Measurements from ENCODE around the gene RAB30.

- TF ChIP-seq CTCF (IDR thresholded peaks at IDR 0.05; ENCODE audit: extremely low read depth in 1 of 2, insufficient read depth in 1 of 2, low read depth in 1 of 2, low read length in 2 of 2) (no peak), JUN (IDR thresholded peaks at IDR 0.05; ENCODE audit: borderline replicate concordance, insufficient read depth, insufficient read length, low read depth) (no peak), POLR2A (IDR thresholded peaks at IDR 0.05; ENCODE audit: low read depth, low read length) (no peak)
Observed at GRCh38 chr11:83004746-83005556, 66.7 kb downstream of the RAB30 start.
